HepG2 (cell line): ENCODE data around the gene GPBAR1. TPM values are rescaled to one million over a fixed set of nuclear protein-coding genes. Genes with fewer than 3 reads are reported as not detected.

ENCODE experiments used
- BHLHE40 ChIP-seq: IDR thresholded peaks from 2 replicates; pipeline ENCODE4 v1.6.1; 2011; ENCODE audit warnings: low read length, improper control_type of control experiment
- FOXJ3 ChIP-seq: sonication (generic); formaldehyde crosslinking; IDR thresholded peaks from 2 replicates; pipeline ENCODE4 v1.4.0; 2020; ENCODE audit warnings: missing genetic modification reagents, mild to moderate bottlenecking, borderline replicate concordance
- GABPB1 ChIP-seq: IDR thresholded peaks from 2 replicates; pipeline ENCODE4 v1.6.1; 2016; ENCODE audit warnings: mild to moderate bottlenecking, missing genetic modification reagents, moderate library complexity, missing compliant biosample characterization
- SSRP1 ChIP-seq: IDR thresholded peaks from 2 replicates; pipeline ENCODE4 v1.6.1; 2016; ENCODE audit warnings: control low read depth
- ZNF101 ChIP-seq: sonication (generic); formaldehyde crosslinking; IDR thresholded peaks from 2 replicates; pipeline ENCODE4 v1.4.0; 2020; ENCODE audit warnings: mild to moderate bottlenecking, low read depth, missing genetic modification reagents, borderline replicate concordance
- ZNF256 ChIP-seq: sonication (generic); formaldehyde crosslinking; conservative IDR thresholded peaks from 2 replicates; pipeline ENCODE4 v1.4.0; 2020; ENCODE audit warnings: missing genetic modification reagents
- ZNF501 ChIP-seq: sonication (generic); formaldehyde crosslinking; IDR thresholded peaks from 2 replicates; pipeline ENCODE4 v1.5.1; 2020; ENCODE audit warnings: mild to moderate bottlenecking, moderate library complexity, missing genetic modification reagents
- ZNF569 ChIP-seq: sonication (generic); formaldehyde crosslinking; IDR thresholded peaks from 2 replicates; pipeline ENCODE4 v1.5.0; 2020; ENCODE audit warnings: mild to moderate bottlenecking, missing genetic modification reagents, moderate library complexity, borderline replicate concordance
- ZNF746 ChIP-seq: sonication (generic); formaldehyde crosslinking; IDR thresholded peaks from 2 replicates; pipeline ENCODE4 v1.8.0; 2022; ENCODE audit warnings: mild to moderate bottlenecking, missing genetic modification reagents
- ZNF773 ChIP-seq: sonication (generic); formaldehyde crosslinking; IDR thresholded peaks from 2 replicates; pipeline ENCODE4 v1.4.0; 2020; ENCODE audit warnings: missing genetic modification reagents, borderline replicate concordance
- polyA plus RNA-seq, 8 experiments: library from polyadenylated mRNA; depleted of rRNA in 3 of 8; stranded (reverse) in 7 of 8; unstranded in 1 of 8; fragments of >200 nt; fragmentation: Illumina TruSeq in 4 of 8; extraction: Trizol in 4 of 8; gene quantifications; 2 replicates each; pipeline versions ENCODE4 v1.2.1 to v1.2.3, GENCODE V29; 2011 to 2016; ENCODE audit warnings: low read depth in 4 of 8, missing spikeins in 1 of 8, mixed read lengths in 1 of 8; ENCODE audit not compliant: insufficient read depth in 1 of 8
- total RNA-seq, 5 experiments: library from RNA; depleted of rRNA; stranded (reverse); fragments of >200 nt; fragmentation: Illumina TruSeq; extraction: Trizol; gene quantifications; 2 replicates each; pipeline ENCODE4 v1.2.3, GENCODE V29; 2016; ENCODE audit warnings: low read depth in 1 of 5
- TF ChIP-seq, protein P1 (sequence below): sonication (generic); formaldehyde crosslinking; IDR thresholded peaks from 2 replicates; pipeline ENCODE4 v1.4.0; 2020; ENCODE audit warnings: missing genetic modification reagents, mild to moderate bottlenecking, borderline replicate concordance
- TF ChIP-seq, protein P2 (sequence below): sonication (generic); formaldehyde crosslinking; IDR thresholded peaks from 2 replicates; pipeline ENCODE4 v1.4.0; 2020; ENCODE audit warnings: mild to moderate bottlenecking, missing genetic modification reagents
- TF ChIP-seq, protein P3 (sequence below): IDR thresholded peaks from 2 replicates; pipeline ENCODE4 v1.6.1; 2016; ENCODE audit warnings: missing biosample characterization, missing genetic modification reagents, low read depth
- TF ChIP-seq, protein P4 (sequence below): sonication (generic); formaldehyde crosslinking; IDR thresholded peaks from 2 replicates; pipeline ENCODE4 v1.8.0; 2022; ENCODE audit warnings: missing genetic modification reagents, mild to moderate bottlenecking, inconsistent platforms, borderline replicate concordance
- TF ChIP-seq, protein P5 (sequence below), 2 experiments: sonication (generic) in 1 of 2; formaldehyde crosslinking in 1 of 2; IDR thresholded peaks; 2 replicates each; pipeline versions ENCODE4 v1.6.1 to v1.9.0; 2014 to 2022; ENCODE audit warnings: antibody characterized with exemption in 1 of 2, borderline replicate concordance in 1 of 2, inconsistent platforms in 1 of 2, low read depth in 1 of 2, missing genetic modification reagents in 1 of 2

Gene GPBAR1
- total and polyA plus RNA-seq, 2 of the 13 experiments (the other 11 are each of a cell fraction or from before 2014, with no cell fraction given) = 0.05 to 0.09 TPM

DNA sequence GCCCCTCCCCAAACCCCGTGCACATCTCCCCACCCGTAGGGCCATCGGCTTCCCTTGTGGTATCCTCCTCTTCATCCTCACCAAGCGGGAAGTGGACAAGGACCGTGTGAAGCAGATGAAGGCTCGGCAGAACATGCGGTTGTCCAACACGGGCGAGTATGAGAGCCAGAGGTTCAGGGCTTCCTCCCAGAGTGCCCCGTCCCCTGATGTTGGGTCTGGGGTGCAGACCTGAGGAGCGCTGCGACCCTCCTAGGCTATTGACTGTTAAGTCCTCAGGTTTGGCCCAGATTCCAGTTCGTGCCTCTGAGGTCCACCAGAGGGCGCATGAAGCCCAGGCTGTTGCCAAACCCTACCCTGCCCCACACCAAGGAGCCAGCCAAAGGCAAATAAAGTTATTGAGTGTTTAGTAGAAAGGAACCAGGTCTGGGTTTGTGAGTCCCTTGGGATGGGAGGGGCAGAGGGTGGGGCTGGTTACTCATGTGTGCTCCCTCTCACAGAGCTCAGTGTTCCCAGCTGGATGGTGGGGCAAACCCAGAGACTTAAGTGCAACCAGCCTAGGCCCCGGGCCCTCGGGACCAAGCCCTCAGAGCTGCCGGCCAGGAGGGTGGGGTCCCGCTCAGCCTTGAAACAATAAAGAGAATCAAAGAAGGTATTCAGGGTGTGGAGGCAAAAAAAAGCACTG is 11.9 kb downstream of the GPBAR1 start (continued):
- TF ChIP-seq ZNF746 (peak; percentile 54; the same call in 1 of the 2 replicates), FOXJ3 (no peak), ZNF101 (CRISPR knock-in tag) (no peak), BHLHE40 (no peak), SSRP1 (peak; percentile 96; the same call in 1 of the 2 replicates), GABPB1 (peak; percentile 29; the same call in 1 of the 2 replicates), ZNF569 (no peak), ZNF256 (CRISPR knock-in tag) (no peak), ZNF773 (CRISPR knock-in tag) (no peak), ZNF501 (CRISPR knock-in tag) (peak; percentile 73)
- TF ChIP-seq, protein P1, sequence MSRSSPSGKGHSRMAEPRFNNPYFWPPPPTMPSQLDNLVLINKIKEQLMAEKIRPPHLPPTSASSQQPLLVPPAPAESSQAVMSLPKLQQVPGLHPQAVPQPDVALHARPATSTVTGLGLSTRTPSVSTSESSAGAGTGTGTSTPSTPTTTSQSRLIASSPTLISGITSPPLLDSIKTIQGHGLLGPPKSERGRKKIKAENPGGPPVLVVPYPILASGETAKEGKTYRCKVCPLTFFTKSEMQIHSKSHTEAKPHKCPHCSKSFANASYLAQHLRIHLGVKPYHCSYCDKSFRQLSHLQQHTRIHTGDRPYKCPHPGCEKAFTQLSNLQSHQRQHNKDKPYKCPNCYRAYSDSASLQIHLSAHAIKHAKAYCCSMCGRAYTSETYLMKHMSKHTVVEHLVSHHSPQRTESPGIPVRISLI (CRISPR knock-in tag) = no peak; the same call in 1 of the 2 replicates
- TF ChIP-seq, protein P2, sequence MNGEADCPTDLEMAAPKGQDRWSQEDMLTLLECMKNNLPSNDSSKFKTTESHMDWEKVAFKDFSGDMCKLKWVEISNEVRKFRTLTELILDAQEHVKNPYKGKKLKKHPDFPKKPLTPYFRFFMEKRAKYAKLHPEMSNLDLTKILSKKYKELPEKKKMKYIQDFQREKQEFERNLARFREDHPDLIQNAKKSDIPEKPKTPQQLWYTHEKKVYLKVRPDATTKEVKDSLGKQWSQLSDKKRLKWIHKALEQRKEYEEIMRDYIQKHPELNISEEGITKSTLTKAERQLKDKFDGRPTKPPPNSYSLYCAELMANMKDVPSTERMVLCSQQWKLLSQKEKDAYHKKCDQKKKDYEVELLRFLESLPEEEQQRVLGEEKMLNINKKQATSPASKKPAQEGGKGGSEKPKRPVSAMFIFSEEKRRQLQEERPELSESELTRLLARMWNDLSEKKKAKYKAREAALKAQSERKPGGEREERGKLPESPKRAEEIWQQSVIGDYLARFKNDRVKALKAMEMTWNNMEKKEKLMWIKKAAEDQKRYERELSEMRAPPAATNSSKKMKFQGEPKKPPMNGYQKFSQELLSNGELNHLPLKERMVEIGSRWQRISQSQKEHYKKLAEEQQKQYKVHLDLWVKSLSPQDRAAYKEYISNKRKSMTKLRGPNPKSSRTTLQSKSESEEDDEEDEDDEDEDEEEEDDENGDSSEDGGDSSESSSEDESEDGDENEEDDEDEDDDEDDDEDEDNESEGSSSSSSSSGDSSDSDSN (CRISPR knock-in tag) = peak; percentile 30; the same call in 1 of the 2 replicates
- TF ChIP-seq, protein P3, sequence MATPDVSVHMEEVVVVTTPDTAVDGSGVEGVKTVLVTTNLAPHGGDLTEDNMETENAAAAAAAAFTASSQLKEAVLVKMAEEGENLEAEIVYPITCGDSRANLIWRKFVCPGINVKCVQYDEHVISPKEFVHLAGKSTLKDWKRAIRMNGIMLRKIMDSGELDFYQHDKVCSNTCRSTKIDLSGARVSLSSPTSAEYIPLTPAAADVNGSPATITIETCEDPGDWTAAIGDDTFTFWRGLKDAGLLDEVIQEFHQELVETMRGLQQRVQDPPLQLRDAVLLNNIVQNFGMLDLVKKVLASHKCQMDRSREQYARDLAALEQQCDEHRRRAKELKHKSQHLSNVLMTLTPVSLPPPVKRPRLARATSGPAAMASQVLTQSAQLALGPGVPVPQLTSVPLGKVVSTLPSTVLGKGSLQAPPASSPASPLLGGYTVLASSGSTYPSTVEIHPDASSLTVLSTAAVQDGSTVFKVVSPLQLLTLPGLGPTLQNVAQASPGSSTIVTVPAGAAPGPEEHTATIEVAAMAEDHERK = 0 out of 2 replicates have a peak, but pooled peaks have one; percentile 30
- TF ChIP-seq, protein P4, sequence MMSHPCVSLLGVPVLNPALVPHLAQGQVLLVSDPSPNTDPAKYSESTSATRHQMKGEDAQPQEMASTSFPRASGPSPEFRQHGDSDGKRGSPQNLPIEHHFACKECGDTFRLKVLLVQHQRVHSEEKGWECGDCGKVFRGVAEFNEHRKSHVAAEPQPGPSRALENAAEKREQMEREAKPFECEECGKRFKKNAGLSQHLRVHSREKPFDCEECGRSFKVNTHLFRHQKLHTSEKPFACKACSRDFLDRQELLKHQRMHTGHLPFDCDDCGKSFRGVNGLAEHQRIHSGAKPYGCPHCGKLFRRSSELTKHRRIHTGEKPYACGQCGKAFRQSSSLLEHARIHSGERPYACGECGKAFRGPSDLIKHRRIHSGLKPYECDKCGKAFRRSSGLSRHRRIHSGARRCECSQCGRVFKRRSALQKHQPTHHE (CRISPR knock-in tag) = no peak
- TF ChIP-seq, protein P5, sequence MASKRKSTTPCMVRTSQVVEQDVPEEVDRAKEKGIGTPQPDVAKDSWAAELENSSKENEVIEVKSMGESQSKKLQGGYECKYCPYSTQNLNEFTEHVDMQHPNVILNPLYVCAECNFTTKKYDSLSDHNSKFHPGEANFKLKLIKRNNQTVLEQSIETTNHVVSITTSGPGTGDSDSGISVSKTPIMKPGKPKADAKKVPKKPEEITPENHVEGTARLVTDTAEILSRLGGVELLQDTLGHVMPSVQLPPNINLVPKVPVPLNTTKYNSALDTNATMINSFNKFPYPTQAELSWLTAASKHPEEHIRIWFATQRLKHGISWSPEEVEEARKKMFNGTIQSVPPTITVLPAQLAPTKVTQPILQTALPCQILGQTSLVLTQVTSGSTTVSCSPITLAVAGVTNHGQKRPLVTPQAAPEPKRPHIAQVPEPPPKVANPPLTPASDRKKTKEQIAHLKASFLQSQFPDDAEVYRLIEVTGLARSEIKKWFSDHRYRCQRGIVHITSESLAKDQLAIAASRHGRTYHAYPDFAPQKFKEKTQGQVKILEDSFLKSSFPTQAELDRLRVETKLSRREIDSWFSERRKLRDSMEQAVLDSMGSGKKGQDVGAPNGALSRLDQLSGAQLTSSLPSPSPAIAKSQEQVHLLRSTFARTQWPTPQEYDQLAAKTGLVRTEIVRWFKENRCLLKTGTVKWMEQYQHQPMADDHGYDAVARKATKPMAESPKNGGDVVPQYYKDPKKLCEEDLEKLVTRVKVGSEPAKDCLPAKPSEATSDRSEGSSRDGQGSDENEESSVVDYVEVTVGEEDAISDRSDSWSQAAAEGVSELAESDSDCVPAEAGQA (IDR thresholded peaks at IDR 0.05; ENCODE audit: low read depth) = no peak
- TF ChIP-seq, protein P5 (CRISPR knock-in tag; IDR thresholded peaks at IDR 0.05; ENCODE audit: borderline replicate concordance) = 0 out of 2 replicates have a peak, but pooled peaks have one; percentile 31
